ENCODE results near the gene CHST15. TPM values are rescaled to one million over a fixed set of nuclear protein-coding genes. Genes with fewer than 3 reads are reported as not detected.

The CHST15 gene
- total RNA-seq, 2 experiments from 2014 or later = 14.7 to 26.4 TPM

- Histone ChIP-seq H3K4me2 (ENCODE audit: low read length) (no peak overlapping the region), H2AFZ (ENCODE audit: low read length) (no peak overlapping the region), H3K4me1 (ENCODE audit: insufficient read depth, low read length, poor library complexity, severe bottlenecking) (no peaks in the 10 kb centered on the region), H3K4me3 (ENCODE audit: low read depth, low read length, poor library complexity, severe bottlenecking) (no peak overlapping the region), H3K9me2 (ENCODE audit: insufficient read depth, low read length) (no peaks in the 10 kb centered on the region), H3K79me2 (ENCODE audit: insufficient read depth, low read depth, low read length) (no peaks in the 10 kb centered on the region), H4K20me1 (ENCODE audit: insufficient read depth, low read length) (no peaks in the 10 kb centered on the region), H3K9me3 (ENCODE audit: low read length) (no peaks in the 10 kb centered on the region), H3K36me3 (ENCODE audit: insufficient read depth, low read length) (no peaks in the 10 kb centered on the region), H3K27ac (ENCODE audit: low read depth, low read length, poor library complexity, severe bottlenecking) (no peak overlapping the region)
- intact Hi-C loops (cut with micrococcal nuclease; ENCODE audit: unreplicated experiment) = loop anchor here (10.0 kb wide), 1 partner anchor 918 kb away; no protein-coding TSS in a partner anchor
- TF ChIP-seq, protein P1, sequence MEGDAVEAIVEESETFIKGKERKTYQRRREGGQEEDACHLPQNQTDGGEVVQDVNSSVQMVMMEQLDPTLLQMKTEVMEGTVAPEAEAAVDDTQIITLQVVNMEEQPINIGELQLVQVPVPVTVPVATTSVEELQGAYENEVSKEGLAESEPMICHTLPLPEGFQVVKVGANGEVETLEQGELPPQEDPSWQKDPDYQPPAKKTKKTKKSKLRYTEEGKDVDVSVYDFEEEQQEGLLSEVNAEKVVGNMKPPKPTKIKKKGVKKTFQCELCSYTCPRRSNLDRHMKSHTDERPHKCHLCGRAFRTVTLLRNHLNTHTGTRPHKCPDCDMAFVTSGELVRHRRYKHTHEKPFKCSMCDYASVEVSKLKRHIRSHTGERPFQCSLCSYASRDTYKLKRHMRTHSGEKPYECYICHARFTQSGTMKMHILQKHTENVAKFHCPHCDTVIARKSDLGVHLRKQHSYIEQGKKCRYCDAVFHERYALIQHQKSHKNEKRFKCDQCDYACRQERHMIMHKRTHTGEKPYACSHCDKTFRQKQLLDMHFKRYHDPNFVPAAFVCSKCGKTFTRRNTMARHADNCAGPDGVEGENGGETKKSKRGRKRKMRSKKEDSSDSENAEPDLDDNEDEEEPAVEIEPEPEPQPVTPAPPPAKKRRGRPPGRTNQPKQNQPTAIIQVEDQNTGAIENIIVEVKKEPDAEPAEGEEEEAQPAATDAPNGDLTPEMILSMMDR (conservative IDR thresholded peaks at IDR 0.05; ENCODE audit: low read length) = no peak
- TF ChIP-seq EZH2phosphoT487 (IDR thresholded peaks at IDR 0.05; ENCODE audit: borderline replicate concordance, low read depth, low read length) = no peak
- DNase-seq (ENCODE audit: low spot score) = no peak
- ChIA-PET POLR2A (interaction anchor here (0.7 to 1.2 kb wide), 2 partner anchors 13 to 378 kb away, joined by 3 read pairs; no protein-coding TSS in a partner anchor), CTCF (ENCODE audit: unreplicated experiment) (no interaction called here)
- no TSS peak for BruUV-seq (replicated peaks)
Observed at GRCh38 chr10:123962756-123963530, 130.5 kb downstream of the CHST15 start.

DNA sequence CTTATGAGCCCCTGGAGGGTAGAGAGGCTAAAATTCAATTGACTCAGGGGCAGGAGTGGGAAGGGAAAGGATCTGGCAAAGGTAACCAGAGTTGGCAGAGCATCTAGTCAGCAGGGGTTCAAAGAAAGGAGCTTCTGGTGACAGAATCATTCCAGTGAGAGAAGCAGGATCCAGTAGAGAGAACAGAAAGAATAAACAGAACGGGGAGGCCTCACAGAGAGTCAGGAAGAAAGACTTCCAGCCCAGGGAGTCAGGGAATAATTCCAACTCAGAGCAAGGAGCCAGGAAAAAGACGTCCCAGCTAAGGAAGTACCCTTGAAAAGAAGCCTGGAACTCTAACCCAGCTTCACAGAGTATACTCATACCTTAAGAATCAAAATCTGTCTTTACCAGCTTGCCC is 135.2 kb downstream of the CHST15 start:
- H3K36me3 ChIP-seq (ENCODE audit: insufficient read depth, low read length) = no peaks in the 10 kb centered on the region
- TF ChIP-seq EZH2phosphoT487 (IDR thresholded peaks at IDR 0.05; ENCODE audit: borderline replicate concordance, low read depth, low read length) = no peak
- TF ChIP-seq, protein P1 (conservative IDR thresholded peaks at IDR 0.05; ENCODE audit: low read length) = no peak
- H4K20me1 ChIP-seq (ENCODE audit: insufficient read depth, low read length) = no peaks in the 10 kb centered on the region
- no peak overlapping the region for H2AFZ ChIP-seq (ENCODE audit: low read length)
- H3K4me2 ChIP-seq (ENCODE audit: low read length) = no peak overlapping the region
- intact Hi-C loops (cut with micrococcal nuclease; ENCODE audit: unreplicated experiment) = no loop called here
- no peak overlapping the region for H3K4me3 ChIP-seq (ENCODE audit: low read depth, low read length, poor library complexity, severe bottlenecking)
- H3K27ac ChIP-seq (ENCODE audit: low read depth, low read length, poor library complexity, severe bottlenecking) = no peak overlapping the region
- POLR2A ChIA-PET = no interaction called here
- CTCF ChIA-PET (ENCODE audit: unreplicated experiment) = no interaction called here
- no peaks in the 10 kb centered on the region for H3K4me1 ChIP-seq (ENCODE audit: insufficient read depth, low read length, poor library complexity, severe bottlenecking)
- no peak for DNase-seq (ENCODE audit: low spot score)
- no peaks in the 10 kb centered on the region for H3K79me2 ChIP-seq (ENCODE audit: insufficient read depth, low read depth, low read length)
- no peaks in the 10 kb centered on the region for H3K9me2 ChIP-seq (ENCODE audit: insufficient read depth, low read length)
- BruUV-seq (replicated peaks) = no TSS peak
- no peaks in the 10 kb centered on the region for H3K9me3 ChIP-seq (ENCODE audit: low read length)

Other genes starting within 250 kb of the CHST15 start
- not detected in 2 replicates for gene CPXM2, start 201.8 kb downstream of the CHST15 start, total RNA-seq (2014; rRNA removed; shearing (Covaris generic))
- not detected in 2 replicates for gene CPXM2, start 201.8 kb downstream of the CHST15 start, total RNA-seq (2022)